ENCODE results near the gene NFIC.

- TF ChIP-seq WRNIP1 (IDR thresholded peaks at IDR 0.05; ENCODE audit: borderline replicate concordance, low read depth, low read length) = no peak
- TF ChIP-seq, protein P1, sequence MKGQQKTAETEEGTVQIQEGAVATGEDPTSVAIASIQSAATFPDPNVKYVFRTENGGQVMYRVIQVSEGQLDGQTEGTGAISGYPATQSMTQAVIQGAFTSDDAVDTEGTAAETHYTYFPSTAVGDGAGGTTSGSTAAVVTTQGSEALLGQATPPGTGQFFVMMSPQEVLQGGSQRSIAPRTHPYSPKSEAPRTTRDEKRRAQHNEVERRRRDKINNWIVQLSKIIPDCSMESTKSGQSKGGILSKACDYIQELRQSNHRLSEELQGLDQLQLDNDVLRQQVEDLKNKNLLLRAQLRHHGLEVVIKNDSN (IDR thresholded peaks at IDR 0.05; ENCODE audit: borderline replicate concordance, extremely low read length, insufficient read depth, low read depth, low read length) = no peak
- TF ChIP-seq CTCF (IDR thresholded peaks at IDR 0.05 in 2 of 3, conservative IDR thresholded peaks at IDR 0.05 in 1 of 3; ENCODE audit: control insufficient read depth in 2 of 3, extremely low read depth in 1 of 3, insufficient read depth in 1 of 3, low read depth in 3 of 3, low read length in 3 of 3) = no peak
- no peak for TF ChIP-seq GABPA (IDR thresholded peaks at IDR 0.05; ENCODE audit: low read depth)
- TF ChIP-seq SRF (IDR thresholded peaks at IDR 0.05; ENCODE audit: low read depth in 2 of 2, low read length in 2 of 2) = no peak
- no peak for TF ChIP-seq TAF1 (IDR thresholded peaks at IDR 0.05; ENCODE audit: borderline replicate concordance, low read depth, low read length)
- no peak for TF ChIP-seq JUND (IDR thresholded peaks at IDR 0.05; ENCODE audit: low read depth, low read length)
- TF ChIP-seq FOS (IDR thresholded peaks at IDR 0.05; ENCODE audit: borderline replicate concordance, extremely low read depth, insufficient read length) = no peak
- no peak for TF ChIP-seq BRCA1 (IDR thresholded peaks at IDR 0.05; ENCODE audit: low read depth, low read length)
- TF ChIP-seq SPI1 (IDR thresholded peaks at IDR 0.05; ENCODE audit: borderline replicate concordance, insufficient read depth, low read depth, low read length) = no peak
- no peak for TF ChIP-seq FOXM1 (IDR thresholded peaks at IDR 0.05; ENCODE audit: low read depth, low read length)
Observed at GRCh38 chr19:3476830-3477229, 110.4 kb downstream of the NFIC start.
